AG09309 (cell line): Measurements from ENCODE around the gene FOXQ1.

Source experiments
- DNase-seq: peaks from one replicate; pipeline ENCODE4 v3.0.0-alpha.2; 2010; ENCODE audit warnings: low read depth
- H3K4me3 ChIP-seq: 2 replicates; pipeline ENCODE4 v1.5.1; 2011; ENCODE audit warnings: mild to moderate bottlenecking, low read depth, low read length, moderate library complexity; ENCODE audit not compliant: control insufficient read depth
- CTCF ChIP-seq: IDR thresholded peaks from 2 replicates; pipeline ENCODE4 v1.5.1; 2011; ENCODE audit warnings: mild to moderate bottlenecking, low read depth, low read length, inconsistent platforms; ENCODE audit not compliant: insufficient read depth, control insufficient read depth; ENCODE audit errors: missing control alignments

The FOXQ1 gene

GRCh38 chr6:1290086-1290485 is 21.8 kb upstream of the FOXQ1 start:
- no peak for TF ChIP-seq CTCF
- H3K4me3 ChIP-seq = no peak overlapping the region
- DNase-seq = no peak

GRCh38 chr6:1290805-1291204 is 21.1 kb upstream of the FOXQ1 start:
- DNase-seq = no peak
- H3K4me3 ChIP-seq = no peak overlapping the region
- TF ChIP-seq CTCF = no peak

DNA sequence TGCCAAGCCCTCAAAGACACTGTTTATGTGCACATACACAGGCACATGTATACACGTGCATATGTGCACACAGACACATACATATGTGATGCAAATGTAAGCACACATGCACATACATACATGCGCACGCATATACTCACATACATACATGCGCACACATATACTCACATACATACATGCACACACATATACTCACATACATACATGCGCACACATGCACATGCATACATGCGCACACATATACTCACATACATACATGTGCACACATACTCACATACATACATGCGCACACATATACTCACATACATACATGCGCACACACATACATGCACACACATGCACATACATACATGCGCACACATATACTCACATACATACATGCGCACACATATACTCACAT is 20.5 kb upstream of the FOXQ1 start:
- DNase-seq = no peak
- no peak overlapping the region for H3K4me3 ChIP-seq
- TF ChIP-seq CTCF = no peak

GRCh38 chr6:1295420-1295819 is 16.5 kb upstream of the FOXQ1 start:
- H3K4me3 ChIP-seq = no peak overlapping the region
- DNase-seq = no peak
- TF ChIP-seq CTCF = no peak

GRCh38 chr6:1296079-1296478 is 15.8 kb upstream of the FOXQ1 start:
- no peak for DNase-seq
- TF ChIP-seq CTCF = no peak
- no peak overlapping the region for H3K4me3 ChIP-seq

DNA sequence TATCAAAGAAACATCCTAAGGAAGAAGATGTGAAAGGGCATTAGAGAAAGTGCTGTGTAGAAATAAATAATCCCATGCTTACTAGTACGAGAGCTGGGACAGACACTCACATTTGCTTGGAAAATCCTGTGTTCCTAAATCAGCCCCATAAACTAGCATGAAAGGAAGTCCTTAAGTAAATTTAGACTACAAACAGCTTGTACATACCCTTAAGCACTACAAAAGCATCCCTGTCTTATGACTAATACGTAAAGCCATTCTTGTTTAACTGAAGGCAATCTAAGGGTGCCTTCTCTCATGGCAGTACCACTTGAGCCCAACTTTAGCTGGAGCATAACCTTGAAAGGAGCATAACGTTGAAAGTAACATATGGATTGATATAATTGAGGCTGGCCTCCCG is 15.4 kb upstream of the FOXQ1 start:
- no peak for DNase-seq
- no peak for TF ChIP-seq CTCF
- no peak overlapping the region for H3K4me3 ChIP-seq

- no peak overlapping the region for H3K4me3 ChIP-seq
- peak; percentile 69 for DNase-seq
- TF ChIP-seq CTCF = no peak
Observed at GRCh38 chr6:1297746-1298145, 14.2 kb upstream of the FOXQ1 start.
